OCI-LY3 (cell line): ENCODE data around the gene GPRIN2.

Experiments used
- H2AFZ ChIP-seq: fragments of 200-600, 300-600 bp; shearing (Covaris generic); 2 replicates; pipeline ENCODE4 v1.6.0; 2014; ENCODE audit warnings: antibody characterized with exemption, low read depth, low read length
- H3K27ac ChIP-seq: fragments of 200-600, 300-600 bp; sonication (generic); 2 replicates; pipeline ENCODE4 v1.5.1; 2014; ENCODE audit warnings: mild to moderate bottlenecking, low read length, moderate library complexity, mixed read lengths
- H3K27me3 ChIP-seq: fragments of 200-600, 300-600 bp; sonication (generic); 2 replicates; pipeline ENCODE4 v1.6.1; 2014; ENCODE audit warnings: low read depth, low read length, mixed read lengths
- H3K36me3 ChIP-seq: fragments of 200-600, 300-600 bp; sonication (generic); replicated peaks from 2 replicates; pipeline ENCODE3; 2014; ENCODE audit warnings: low read depth, low read length, mixed read lengths
- H3K4me1 ChIP-seq: fragments of 300-600, 200-600 bp; sonication (generic); 2 replicates; pipeline ENCODE4 v1.6.1; 2014; ENCODE audit warnings: low read length, mixed read lengths
- H3K4me2 ChIP-seq: fragments of 200-600, 300-600 bp; sonication (generic); 2 replicates; pipeline ENCODE4 v1.6.1; 2014; ENCODE audit warnings: low read length, mixed read lengths
- H3K4me3 ChIP-seq: fragments of 300-600, 200-600 bp; sonication (generic); 2 replicates; pipeline ENCODE4 v1.5.1; 2014; ENCODE audit warnings: antibody characterized with exemption, mild to moderate bottlenecking, low read length, moderate library complexity
- H3K79me2 ChIP-seq: fragments of 300-600, 200-600 bp; shearing (Covaris generic); 2 replicates; pipeline ENCODE4 v1.6.1; 2014; ENCODE audit warnings: mild to moderate bottlenecking, low read length, mixed read lengths
- H3K9ac ChIP-seq: fragments of 300-600, 200-600 bp; shearing (Covaris generic); 2 replicates; pipeline ENCODE4 v1.6.0; 2014; ENCODE audit warnings: mild to moderate bottlenecking, low read length, moderate library complexity
- H3K9me3 ChIP-seq: fragments of 200-600, 300-600 bp; shearing (Covaris generic); 2 replicates; pipeline ENCODE4 v1.6.1; 2014; ENCODE audit warnings: low read length, mixed read lengths; ENCODE audit not compliant: insufficient read depth
- H4K20me1 ChIP-seq: fragments of 200-600, 300-600 bp; sonication (generic); 2 replicates; pipeline ENCODE4 v1.6.1; 2016; ENCODE audit warnings: low read length, mixed read lengths; ENCODE audit not compliant: insufficient read depth
- EZH2phosphoT487 ChIP-seq: fragments of 200-600 bp; shearing (Covaris generic); IDR thresholded peaks from 2 replicates; pipeline ENCODE4 v1.6.1; 2018; ENCODE audit warnings: antibody characterized with exemption, mixed run types, low read depth
- TF ChIP-seq, protein P1 (sequence below): fragments of 200-600, 300-600 bp; sonication (generic); IDR thresholded peaks from 2 replicates; pipeline ENCODE4 v1.5.1; 2014; ENCODE audit warnings: antibody characterized with exemption, low read length, low read depth

GPRIN2 gene

DNA sequence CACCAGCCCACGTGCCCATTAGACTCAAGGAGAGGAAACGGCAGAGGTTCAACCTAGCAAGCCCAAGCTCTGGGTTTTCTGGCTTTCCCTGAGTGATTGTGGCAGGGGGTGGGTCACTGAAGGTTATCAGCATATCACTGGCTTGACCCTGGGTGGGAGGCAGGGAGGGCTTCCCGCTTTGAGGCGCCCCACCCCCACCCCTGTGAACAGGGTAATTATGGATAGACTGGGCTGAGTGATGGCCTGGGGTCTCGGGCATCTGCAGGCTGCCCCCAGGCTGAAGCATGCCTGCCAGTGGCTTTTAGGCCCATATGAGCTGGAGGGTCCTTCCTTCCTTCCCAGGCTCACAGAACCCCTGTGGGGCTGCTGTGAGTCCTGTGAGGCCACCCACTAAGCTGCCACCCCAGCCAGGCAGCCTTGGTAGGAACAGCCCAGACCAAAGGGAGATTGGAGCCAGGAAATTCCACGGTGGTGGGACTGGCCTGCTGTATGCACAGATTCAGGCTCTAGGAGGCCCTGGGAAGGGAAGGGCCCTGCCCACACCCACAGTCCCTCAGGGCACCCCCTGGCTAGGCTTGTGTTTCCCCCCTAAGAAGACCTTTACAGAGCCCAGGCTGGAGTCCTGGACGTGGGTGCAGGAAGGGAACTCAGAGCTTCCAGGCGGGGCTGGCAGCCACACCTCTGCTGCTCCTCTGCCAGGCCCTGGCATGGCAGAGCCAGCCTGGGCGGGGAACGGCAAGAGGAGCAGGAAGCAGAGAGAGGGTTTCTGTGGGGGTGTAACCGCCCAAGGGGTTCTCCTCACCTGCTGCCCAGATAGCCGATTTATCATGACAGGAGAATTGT, 33.1 kb downstream of the GPRIN2 start:
- Histone ChIP-seq H3K9me3 (peaks cover 5% of the 10 kb centered on the region; the same call in 1 of the 2 replicates), H4K20me1 (no peaks in the 10 kb centered on the region), H3K4me1 (no peaks in the 10 kb centered on the region), H3K4me3 (no peak overlapping the region), H2AFZ (no peak overlapping the region), H3K27me3 (no peaks in the 10 kb centered on the region), H3K36me3 (no peaks in the 10 kb centered on the region), H3K27ac (no peak overlapping the region), H3K79me2 (no peaks in the 10 kb centered on the region), H3K4me2 (no peak overlapping the region), H3K9ac (no peak overlapping the region)
- TF ChIP-seq EZH2phosphoT487: no peak

DNA sequence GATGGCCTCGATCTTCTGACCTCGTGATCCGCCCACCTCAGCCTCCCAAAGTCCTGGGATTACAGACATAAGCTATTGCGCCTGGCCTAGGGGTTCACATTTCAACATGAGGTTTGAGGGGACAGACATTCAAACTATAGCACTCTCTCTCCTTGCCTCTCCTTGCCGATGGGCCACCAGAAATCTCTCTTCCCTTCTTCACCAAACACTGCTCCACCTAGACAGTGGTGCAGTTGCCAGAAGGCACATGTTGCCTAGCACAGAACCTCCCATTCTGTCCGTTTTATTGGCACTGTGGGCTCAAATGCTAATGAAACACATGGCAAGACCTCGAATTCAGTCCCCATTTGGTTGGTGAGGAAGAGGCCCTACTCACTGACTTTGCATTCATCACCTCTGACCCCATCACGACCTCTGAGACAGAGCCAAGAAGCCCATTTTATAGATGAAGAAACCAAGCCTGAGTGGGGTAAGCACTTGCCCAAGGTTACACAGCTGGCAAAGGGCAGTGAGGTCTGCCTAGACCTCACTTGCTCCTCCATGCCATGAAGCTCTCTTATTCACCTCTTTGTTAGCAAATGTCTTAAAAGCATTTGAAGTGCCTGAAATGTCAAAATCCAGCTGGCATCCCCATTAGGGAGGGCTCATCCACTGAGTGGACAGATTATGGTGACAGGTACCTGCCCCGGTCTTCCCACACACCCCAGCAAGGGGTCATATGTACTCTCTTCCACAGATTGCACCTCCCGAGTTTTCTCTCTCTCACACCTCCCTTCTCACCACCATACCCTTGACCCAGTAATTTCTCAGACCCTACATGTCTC, 34.0 kb downstream of the GPRIN2 start:
- H4K20me1 ChIP-seq: no peaks in the 10 kb centered on the region
- no peaks in the 10 kb centered on the region for H3K36me3 ChIP-seq
- no peaks in the 10 kb centered on the region for H3K27me3 ChIP-seq
- no peak overlapping the region for H2AFZ ChIP-seq
- no peak overlapping the region for H3K9ac ChIP-seq
- H3K4me2 ChIP-seq: no peak overlapping the region
- H3K4me1 ChIP-seq: no peaks in the 10 kb centered on the region
- H3K27ac ChIP-seq: no peak overlapping the region
- peaks cover 5% of the 10 kb centered on the region; the same call in 1 of the 2 replicates for H3K9me3 ChIP-seq
- H3K79me2 ChIP-seq: no peaks in the 10 kb centered on the region
- TF ChIP-seq EZH2phosphoT487: no peak
- TF ChIP-seq, protein P1, sequence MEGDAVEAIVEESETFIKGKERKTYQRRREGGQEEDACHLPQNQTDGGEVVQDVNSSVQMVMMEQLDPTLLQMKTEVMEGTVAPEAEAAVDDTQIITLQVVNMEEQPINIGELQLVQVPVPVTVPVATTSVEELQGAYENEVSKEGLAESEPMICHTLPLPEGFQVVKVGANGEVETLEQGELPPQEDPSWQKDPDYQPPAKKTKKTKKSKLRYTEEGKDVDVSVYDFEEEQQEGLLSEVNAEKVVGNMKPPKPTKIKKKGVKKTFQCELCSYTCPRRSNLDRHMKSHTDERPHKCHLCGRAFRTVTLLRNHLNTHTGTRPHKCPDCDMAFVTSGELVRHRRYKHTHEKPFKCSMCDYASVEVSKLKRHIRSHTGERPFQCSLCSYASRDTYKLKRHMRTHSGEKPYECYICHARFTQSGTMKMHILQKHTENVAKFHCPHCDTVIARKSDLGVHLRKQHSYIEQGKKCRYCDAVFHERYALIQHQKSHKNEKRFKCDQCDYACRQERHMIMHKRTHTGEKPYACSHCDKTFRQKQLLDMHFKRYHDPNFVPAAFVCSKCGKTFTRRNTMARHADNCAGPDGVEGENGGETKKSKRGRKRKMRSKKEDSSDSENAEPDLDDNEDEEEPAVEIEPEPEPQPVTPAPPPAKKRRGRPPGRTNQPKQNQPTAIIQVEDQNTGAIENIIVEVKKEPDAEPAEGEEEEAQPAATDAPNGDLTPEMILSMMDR: no peak
- H3K4me3 ChIP-seq: no peak overlapping the region

DNA sequence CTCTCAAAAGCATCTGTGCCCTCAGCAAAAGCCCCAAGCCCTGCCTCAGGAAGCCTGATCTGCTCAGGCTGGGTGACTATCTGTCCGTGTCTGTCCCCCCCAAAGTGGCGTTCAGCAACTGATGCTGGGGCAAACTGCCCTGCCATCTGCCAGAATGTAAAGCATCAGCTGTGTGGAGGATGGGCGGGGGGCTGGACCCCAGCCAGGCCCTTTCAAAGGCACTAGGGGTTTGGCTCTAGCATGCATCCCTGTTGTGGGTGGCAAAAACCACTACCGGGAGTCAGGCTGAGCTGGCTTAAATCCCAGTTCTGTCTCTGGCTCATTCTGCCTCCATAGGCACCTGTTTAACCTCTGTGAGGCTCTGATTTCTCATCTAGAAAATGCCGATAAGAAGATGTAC, 35.5 kb downstream of the GPRIN2 start:
- Histone ChIP-seq H3K4me1 (no peaks in the 10 kb centered on the region), H2AFZ (no peak overlapping the region), H3K36me3 (no peaks in the 10 kb centered on the region), H3K9me3 (peaks cover 2% of the 10 kb centered on the region; the same call in 1 of the 2 replicates), H3K27ac (no peak overlapping the region), H3K27me3 (no peaks in the 10 kb centered on the region), H3K4me2 (no peak overlapping the region), H3K79me2 (no peaks in the 10 kb centered on the region), H3K4me3 (no peak overlapping the region), H3K9ac (no peak overlapping the region), H4K20me1 (no peaks in the 10 kb centered on the region)
- TF ChIP-seq EZH2phosphoT487: no peak
- TF ChIP-seq, protein P1: no peak

DNA sequence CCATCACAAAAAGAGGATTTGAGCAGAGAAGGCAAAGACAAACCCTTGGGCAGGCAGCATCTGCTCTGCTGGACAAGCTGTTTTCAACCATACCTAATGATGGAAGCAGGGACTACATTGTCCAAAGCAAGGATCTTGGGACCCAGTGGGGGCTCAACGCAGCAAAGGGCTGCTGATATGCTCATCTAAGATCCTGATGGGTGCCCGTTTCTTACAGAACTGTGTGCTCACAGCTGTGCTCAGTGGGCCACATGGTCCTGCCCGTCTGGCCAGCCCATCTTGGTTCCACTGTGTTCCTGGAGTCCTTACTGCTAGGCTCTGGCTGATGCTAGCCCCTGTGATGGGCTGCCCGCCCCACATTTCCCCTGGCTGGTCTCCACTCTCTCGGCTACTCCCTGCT, 36.1 kb downstream of the GPRIN2 start:
- Histone ChIP-seq H3K27ac (no peak overlapping the region), H3K9me3 (no peaks in the 10 kb centered on the region), H3K79me2 (no peaks in the 10 kb centered on the region), H3K27me3 (no peaks in the 10 kb centered on the region), H3K4me3 (no peak overlapping the region), H3K4me1 (no peaks in the 10 kb centered on the region), H3K36me3 (no peaks in the 10 kb centered on the region), H4K20me1 (no peaks in the 10 kb centered on the region), H2AFZ (no peak overlapping the region), H3K9ac (no peak overlapping the region), H3K4me2 (no peak overlapping the region)
- TF ChIP-seq, protein P1: no peak
- TF ChIP-seq EZH2phosphoT487: no peak
